ENCODE measurements around the gene VASP.

DNA sequence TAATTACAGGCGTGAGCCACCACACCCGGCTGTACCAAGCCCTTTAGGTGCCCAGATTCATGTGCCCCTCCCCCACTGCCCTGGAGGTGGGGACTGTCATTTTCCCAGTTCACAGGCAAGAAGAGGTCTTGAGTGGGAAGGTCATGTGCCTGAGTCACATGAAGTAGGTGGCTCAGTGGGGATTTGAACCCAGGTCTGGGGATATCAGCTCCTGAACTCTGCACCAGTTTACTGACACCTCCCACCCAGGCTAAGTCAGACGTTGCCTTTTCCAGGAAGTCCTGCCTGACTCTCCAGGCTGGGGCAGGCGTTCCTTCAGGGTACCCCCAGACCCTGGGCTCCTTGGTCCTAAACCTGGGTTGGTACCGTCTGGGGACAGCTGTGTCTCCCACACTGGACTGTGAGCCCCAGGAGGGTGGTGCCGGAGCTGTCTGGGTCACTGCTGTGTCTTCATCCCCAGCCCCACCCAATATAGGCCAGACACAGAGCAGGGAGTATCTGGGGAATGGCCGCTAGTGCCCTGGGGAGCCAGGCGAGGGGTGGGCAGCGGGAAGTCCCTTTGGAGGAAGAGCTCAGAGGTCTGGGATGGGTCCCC is 8.6 kb downstream of the VASP start:
- TF ChIP-seq, protein P1, sequence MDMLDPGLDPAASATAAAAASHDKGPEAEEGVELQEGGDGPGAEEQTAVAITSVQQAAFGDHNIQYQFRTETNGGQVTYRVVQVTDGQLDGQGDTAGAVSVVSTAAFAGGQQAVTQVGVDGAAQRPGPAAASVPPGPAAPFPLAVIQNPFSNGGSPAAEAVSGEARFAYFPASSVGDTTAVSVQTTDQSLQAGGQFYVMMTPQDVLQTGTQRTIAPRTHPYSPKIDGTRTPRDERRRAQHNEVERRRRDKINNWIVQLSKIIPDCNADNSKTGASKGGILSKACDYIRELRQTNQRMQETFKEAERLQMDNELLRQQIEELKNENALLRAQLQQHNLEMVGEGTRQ (CRISPR knock-in tag; IDR thresholded peaks at IDR 0.05) = no peak
- no peak for TF ChIP-seq POLR2A (conservative IDR thresholded peaks at IDR 0.05)
- TF ChIP-seq SIRT6 (IDR thresholded peaks at IDR 0.05; ENCODE audit: low read depth, low read length) = no peak
- TF ChIP-seq TARDBP (IDR thresholded peaks at IDR 0.05) = no peak
- TF ChIP-seq, protein P2, sequence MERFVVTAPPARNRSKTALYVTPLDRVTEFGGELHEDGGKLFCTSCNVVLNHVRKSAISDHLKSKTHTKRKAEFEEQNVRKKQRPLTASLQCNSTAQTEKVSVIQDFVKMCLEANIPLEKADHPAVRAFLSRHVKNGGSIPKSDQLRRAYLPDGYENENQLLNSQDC (CRISPR knock-in tag; IDR thresholded peaks at IDR 0.05) = no peak
- no peak for TF ChIP-seq NFIC (IDR thresholded peaks at IDR 0.05)
- no peak for TF ChIP-seq RNF2 (IDR thresholded peaks at IDR 0.05)
- no peak for TF ChIP-seq ZNF232 (CRISPR knock-in tag; IDR thresholded peaks at IDR 0.05)
- TF ChIP-seq, protein P3, sequence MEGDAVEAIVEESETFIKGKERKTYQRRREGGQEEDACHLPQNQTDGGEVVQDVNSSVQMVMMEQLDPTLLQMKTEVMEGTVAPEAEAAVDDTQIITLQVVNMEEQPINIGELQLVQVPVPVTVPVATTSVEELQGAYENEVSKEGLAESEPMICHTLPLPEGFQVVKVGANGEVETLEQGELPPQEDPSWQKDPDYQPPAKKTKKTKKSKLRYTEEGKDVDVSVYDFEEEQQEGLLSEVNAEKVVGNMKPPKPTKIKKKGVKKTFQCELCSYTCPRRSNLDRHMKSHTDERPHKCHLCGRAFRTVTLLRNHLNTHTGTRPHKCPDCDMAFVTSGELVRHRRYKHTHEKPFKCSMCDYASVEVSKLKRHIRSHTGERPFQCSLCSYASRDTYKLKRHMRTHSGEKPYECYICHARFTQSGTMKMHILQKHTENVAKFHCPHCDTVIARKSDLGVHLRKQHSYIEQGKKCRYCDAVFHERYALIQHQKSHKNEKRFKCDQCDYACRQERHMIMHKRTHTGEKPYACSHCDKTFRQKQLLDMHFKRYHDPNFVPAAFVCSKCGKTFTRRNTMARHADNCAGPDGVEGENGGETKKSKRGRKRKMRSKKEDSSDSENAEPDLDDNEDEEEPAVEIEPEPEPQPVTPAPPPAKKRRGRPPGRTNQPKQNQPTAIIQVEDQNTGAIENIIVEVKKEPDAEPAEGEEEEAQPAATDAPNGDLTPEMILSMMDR (IDR thresholded peaks at IDR 0.05 in 2 of 3, conservative IDR thresholded peaks at IDR 0.05 in 1 of 3; ENCODE audit: insufficient read depth in 2 of 3, low read depth in 1 of 3, low read length in 3 of 3) = no peak
- TF ChIP-seq RBM22 (IDR thresholded peaks at IDR 0.05; ENCODE audit: low read depth, low read length, poor library complexity, severe bottlenecking) = no peak
- TF ChIP-seq, protein P4, sequence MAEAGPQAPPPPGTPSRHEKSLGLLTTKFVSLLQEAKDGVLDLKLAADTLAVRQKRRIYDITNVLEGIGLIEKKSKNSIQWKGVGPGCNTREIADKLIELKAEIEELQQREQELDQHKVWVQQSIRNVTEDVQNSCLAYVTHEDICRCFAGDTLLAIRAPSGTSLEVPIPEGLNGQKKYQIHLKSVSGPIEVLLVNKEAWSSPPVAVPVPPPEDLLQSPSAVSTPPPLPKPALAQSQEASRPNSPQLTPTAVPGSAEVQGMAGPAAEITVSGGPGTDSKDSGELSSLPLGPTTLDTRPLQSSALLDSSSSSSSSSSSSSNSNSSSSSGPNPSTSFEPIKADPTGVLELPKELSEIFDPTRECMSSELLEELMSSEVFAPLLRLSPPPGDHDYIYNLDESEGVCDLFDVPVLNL (CRISPR knock-in tag; IDR thresholded peaks at IDR 0.05; ENCODE audit: low read depth) = no peak
- TF ChIP-seq HDAC6 (IDR thresholded peaks at IDR 0.05; ENCODE audit: low read depth, low read length) = no peak
- TF ChIP-seq PURB (CRISPR knock-in tag; IDR thresholded peaks at IDR 0.05; ENCODE audit: low read depth) = no peak
- TF ChIP-seq, protein P5, sequence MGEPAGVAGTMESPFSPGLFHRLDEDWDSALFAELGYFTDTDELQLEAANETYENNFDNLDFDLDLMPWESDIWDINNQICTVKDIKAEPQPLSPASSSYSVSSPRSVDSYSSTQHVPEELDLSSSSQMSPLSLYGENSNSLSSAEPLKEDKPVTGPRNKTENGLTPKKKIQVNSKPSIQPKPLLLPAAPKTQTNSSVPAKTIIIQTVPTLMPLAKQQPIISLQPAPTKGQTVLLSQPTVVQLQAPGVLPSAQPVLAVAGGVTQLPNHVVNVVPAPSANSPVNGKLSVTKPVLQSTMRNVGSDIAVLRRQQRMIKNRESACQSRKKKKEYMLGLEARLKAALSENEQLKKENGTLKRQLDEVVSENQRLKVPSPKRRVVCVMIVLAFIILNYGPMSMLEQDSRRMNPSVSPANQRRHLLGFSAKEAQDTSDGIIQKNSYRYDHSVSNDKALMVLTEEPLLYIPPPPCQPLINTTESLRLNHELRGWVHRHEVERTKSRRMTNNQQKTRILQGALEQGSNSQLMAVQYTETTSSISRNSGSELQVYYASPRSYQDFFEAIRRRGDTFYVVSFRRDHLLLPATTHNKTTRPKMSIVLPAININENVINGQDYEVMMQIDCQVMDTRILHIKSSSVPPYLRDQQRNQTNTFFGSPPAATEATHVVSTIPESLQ (CRISPR knock-in tag; IDR thresholded peaks at IDR 0.05) = no peak

Data from K562 (cell line).